HepG2 (cell line): ENCODE results near the gene RNF182. TPM values are rescaled to one million over a fixed set of nuclear protein-coding genes. Genes with fewer than 3 reads are reported as not detected.
A peak's percentile ranks its signal among the peaks of the same experiment; 100 is the strongest.

Source experiments
- ARNT2 ChIP-seq: sonication (generic); formaldehyde crosslinking; IDR thresholded peaks from 2 replicates; pipeline ENCODE4 v1.8.0; 2022; ENCODE audit warnings: mild to moderate bottlenecking, low read depth, missing genetic modification reagents, moderate library complexity
- FOXK1 ChIP-seq: sonication (generic); formaldehyde crosslinking; IDR thresholded peaks from 2 replicates; pipeline ENCODE4 v1.4.0; 2020; ENCODE audit warnings: low read depth, missing genetic modification reagents, borderline replicate concordance
- FUBP1 ChIP-seq: sonication (generic); formaldehyde crosslinking; IDR thresholded peaks from 2 replicates; pipeline ENCODE4 v1.5.1; 2020; ENCODE audit warnings: missing genetic modification reagents, mild to moderate bottlenecking, borderline replicate concordance
- JDP2 ChIP-seq: sonication (generic); formaldehyde crosslinking; IDR thresholded peaks from 2 replicates; pipeline ENCODE4 v1.8.1; 2022; ENCODE audit warnings: missing genetic modification reagents, borderline replicate concordance
- NFRKB ChIP-seq: fragments of 450-650 bp; IDR thresholded peaks from 2 replicates; pipeline ENCODE4 v1.6.1; 2017
- POLR2G ChIP-seq: fragments of 200-400 bp; formaldehyde crosslinking; IDR thresholded peaks from 2 replicates; pipeline ENCODE4 v1.6.1; 2018; ENCODE audit warnings: mild to moderate bottlenecking, low read depth, low read length, moderate library complexity
- TBL1XR1 ChIP-seq: fragments of 150-350 bp; IDR thresholded peaks from 2 replicates; pipeline ENCODE4 v1.6.1; 2014; ENCODE audit warnings: borderline replicate concordance, low read length; ENCODE audit not compliant: partially characterized antibody
- ZFYVE20 ChIP-seq: sonication (generic); formaldehyde crosslinking; IDR thresholded peaks from 2 replicates; pipeline ENCODE4 v1.8.0; 2023; ENCODE audit warnings: low read depth, mild to moderate bottlenecking, moderate library complexity, missing genetic modification reagents, borderline replicate concordance
- ZNF12 ChIP-seq: sonication (generic); formaldehyde crosslinking; IDR thresholded peaks from 2 replicates; pipeline ENCODE4 v1.5.0; 2020; ENCODE audit warnings: missing genetic modification reagents
- ZNF34 ChIP-seq: sonication (generic); formaldehyde crosslinking; IDR thresholded peaks from 2 replicates; pipeline ENCODE4 v1.4.0; 2020; ENCODE audit warnings: mild to moderate bottlenecking, missing genetic modification reagents, borderline replicate concordance
- ZNF569 ChIP-seq: sonication (generic); formaldehyde crosslinking; IDR thresholded peaks from 2 replicates; pipeline ENCODE4 v1.5.0; 2020; ENCODE audit warnings: mild to moderate bottlenecking, missing genetic modification reagents, moderate library complexity, borderline replicate concordance
- polyA plus RNA-seq, 8 experiments: library from polyadenylated mRNA; depleted of rRNA in 3 of 8; stranded (reverse) in 7 of 8; unstranded in 1 of 8; fragments of >200 nt; fragmentation: Illumina TruSeq in 4 of 8; extraction: Trizol in 4 of 8; gene quantifications; 2 replicates each; pipeline versions ENCODE4 v1.2.1 to v1.2.3, GENCODE V29; 2011 to 2016; ENCODE audit warnings: low read depth in 4 of 8, missing spikeins in 1 of 8, mixed read lengths in 1 of 8; ENCODE audit not compliant: insufficient read depth in 1 of 8
- total RNA-seq, 5 experiments: library from RNA; depleted of rRNA; stranded (reverse); fragments of >200 nt; fragmentation: Illumina TruSeq; extraction: Trizol; gene quantifications; 2 replicates each; pipeline ENCODE4 v1.2.3, GENCODE V29; 2016; ENCODE audit warnings: low read depth in 1 of 5
- TF ChIP-seq, protein P1 (sequence below): sonication (generic); formaldehyde crosslinking; IDR thresholded peaks from 2 replicates; pipeline ENCODE4 v1.4.0; 2020; ENCODE audit warnings: missing genetic modification reagents, borderline replicate concordance
- TF ChIP-seq, protein P2 (sequence below): sonication (generic); formaldehyde crosslinking; IDR thresholded peaks from 2 replicates; pipeline ENCODE4 v1.9.0; 2021; ENCODE audit warnings: mild to moderate bottlenecking, missing genetic modification reagents
- TF ChIP-seq, protein P3 (sequence below): sonication (generic); formaldehyde crosslinking; conservative IDR thresholded peaks from 2 replicates; pipeline ENCODE4 v1.8.0; 2022; ENCODE audit warnings: missing genetic modification reagents

The RNF182 gene
- total and polyA plus RNA-seq, 2 of the 13 experiments (the other 11 are each of a cell fraction or from before 2014, with no cell fraction given) = not detected

DNA sequence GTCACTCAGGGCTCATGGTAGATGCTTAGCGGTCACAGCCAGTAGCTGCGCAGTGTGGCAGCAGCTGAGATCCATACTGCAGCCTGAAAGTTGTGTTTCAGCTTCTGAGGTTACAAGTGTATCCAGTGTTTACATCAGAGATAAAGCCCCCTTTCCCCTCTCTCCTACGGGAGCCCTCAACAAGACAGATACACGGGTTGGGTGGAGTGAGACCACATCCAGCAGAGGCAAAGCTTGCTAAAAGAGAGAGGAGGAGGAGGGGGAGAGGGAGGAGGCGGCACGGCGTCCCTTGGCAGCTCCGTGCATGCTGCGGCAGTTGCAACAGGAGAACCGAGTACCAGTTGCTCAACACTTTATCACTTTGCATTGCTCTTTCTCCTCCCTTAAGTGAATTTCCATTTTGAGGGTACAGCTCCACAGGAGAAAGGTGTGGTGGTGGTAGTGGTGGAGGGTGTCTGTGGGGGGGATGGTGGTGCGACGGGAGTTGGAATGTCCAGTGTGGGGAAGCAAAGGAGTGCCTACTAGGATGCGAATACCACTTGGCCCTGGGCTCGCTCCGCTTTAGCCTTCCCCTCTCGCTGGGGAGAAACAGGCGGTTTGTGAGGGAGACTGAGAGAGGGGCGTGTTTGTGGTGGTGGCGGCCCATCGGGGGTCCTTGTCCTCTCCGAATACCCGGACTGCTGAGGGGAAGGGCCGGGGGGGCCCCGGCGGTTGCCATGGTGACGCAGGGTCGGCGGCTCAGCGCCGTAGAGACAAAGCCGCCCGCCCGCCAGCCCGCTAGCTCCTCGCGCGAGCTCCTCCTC, 405 bp upstream of the RNF182 start (continued):
- TF ChIP-seq TBL1XR1 = no peak
- TF ChIP-seq ARNT2 (CRISPR knock-in tag) = no peak
- TF ChIP-seq ZNF569 (CRISPR knock-in tag) = no peak
- TF ChIP-seq NFRKB = no peak
- TF ChIP-seq, protein P1, sequence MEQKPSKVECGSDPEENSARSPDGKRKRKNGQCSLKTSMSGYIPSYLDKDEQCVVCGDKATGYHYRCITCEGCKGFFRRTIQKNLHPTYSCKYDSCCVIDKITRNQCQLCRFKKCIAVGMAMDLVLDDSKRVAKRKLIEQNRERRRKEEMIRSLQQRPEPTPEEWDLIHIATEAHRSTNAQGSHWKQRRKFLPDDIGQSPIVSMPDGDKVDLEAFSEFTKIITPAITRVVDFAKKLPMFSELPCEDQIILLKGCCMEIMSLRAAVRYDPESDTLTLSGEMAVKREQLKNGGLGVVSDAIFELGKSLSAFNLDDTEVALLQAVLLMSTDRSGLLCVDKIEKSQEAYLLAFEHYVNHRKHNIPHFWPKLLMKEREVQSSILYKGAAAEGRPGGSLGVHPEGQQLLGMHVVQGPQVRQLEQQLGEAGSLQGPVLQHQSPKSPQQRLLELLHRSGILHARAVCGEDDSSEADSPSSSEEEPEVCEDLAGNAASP (CRISPR knock-in tag) = no peak
- no peak for TF ChIP-seq JDP2 (CRISPR knock-in tag)
- TF ChIP-seq POLR2G = no peak
- TF ChIP-seq, protein P2, sequence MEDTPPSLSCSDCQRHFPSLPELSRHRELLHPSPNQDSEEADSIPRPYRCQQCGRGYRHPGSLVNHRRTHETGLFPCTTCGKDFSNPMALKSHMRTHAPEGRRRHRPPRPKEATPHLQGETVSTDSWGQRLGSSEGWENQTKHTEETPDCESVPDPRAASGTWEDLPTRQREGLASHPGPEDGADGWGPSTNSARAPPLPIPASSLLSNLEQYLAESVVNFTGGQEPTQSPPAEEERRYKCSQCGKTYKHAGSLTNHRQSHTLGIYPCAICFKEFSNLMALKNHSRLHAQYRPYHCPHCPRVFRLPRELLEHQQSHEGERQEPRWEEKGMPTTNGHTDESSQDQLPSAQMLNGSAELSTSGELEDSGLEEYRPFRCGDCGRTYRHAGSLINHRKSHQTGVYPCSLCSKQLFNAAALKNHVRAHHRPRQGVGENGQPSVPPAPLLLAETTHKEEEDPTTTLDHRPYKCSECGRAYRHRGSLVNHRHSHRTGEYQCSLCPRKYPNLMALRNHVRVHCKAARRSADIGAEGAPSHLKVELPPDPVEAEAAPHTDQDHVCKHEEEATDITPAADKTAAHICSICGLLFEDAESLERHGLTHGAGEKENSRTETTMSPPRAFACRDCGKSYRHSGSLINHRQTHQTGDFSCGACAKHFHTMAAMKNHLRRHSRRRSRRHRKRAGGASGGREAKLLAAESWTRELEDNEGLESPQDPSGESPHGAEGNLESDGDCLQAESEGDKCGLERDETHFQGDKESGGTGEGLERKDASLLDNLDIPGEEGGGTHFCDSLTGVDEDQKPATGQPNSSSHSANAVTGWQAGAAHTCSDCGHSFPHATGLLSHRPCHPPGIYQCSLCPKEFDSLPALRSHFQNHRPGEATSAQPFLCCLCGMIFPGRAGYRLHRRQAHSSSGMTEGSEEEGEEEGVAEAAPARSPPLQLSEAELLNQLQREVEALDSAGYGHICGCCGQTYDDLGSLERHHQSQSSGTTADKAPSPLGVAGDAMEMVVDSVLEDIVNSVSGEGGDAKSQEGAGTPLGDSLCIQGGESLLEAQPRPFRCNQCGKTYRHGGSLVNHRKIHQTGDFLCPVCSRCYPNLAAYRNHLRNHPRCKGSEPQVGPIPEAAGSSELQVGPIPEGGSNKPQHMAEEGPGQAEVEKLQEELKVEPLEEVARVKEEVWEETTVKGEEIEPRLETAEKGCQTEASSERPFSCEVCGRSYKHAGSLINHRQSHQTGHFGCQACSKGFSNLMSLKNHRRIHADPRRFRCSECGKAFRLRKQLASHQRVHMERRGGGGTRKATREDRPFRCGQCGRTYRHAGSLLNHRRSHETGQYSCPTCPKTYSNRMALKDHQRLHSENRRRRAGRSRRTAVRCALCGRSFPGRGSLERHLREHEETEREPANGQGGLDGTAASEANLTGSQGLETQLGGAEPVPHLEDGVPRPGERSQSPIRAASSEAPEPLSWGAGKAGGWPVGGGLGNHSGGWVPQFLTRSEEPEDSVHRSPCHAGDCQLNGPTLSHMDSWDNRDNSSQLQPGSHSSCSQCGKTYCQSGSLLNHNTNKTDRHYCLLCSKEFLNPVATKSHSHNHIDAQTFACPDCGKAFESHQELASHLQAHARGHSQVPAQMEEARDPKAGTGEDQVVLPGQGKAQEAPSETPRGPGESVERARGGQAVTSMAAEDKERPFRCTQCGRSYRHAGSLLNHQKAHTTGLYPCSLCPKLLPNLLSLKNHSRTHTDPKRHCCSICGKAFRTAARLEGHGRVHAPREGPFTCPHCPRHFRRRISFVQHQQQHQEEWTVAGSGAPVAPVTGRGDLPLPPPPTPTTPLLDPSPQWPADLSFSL (CRISPR knock-in tag) = no peak
- TF ChIP-seq ZNF12 (CRISPR knock-in tag) = no peak
- TF ChIP-seq FUBP1 (CRISPR knock-in tag) = no peak
- TF ChIP-seq ZNF34 = no peak
- TF ChIP-seq, protein P3, sequence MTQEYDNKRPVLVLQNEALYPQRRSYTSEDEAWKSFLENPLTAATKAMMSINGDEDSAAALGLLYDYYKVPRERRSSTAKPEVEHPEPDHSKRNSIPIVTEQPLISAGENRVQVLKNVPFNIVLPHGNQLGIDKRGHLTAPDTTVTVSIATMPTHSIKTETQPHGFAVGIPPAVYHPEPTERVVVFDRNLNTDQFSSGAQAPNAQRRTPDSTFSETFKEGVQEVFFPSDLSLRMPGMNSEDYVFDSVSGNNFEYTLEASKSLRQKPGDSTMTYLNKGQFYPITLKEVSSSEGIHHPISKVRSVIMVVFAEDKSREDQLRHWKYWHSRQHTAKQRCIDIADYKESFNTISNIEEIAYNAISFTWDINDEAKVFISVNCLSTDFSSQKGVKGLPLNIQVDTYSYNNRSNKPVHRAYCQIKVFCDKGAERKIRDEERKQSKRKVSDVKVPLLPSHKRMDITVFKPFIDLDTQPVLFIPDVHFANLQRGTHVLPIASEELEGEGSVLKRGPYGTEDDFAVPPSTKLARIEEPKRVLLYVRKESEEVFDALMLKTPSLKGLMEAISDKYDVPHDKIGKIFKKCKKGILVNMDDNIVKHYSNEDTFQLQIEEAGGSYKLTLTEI = no peak
- TF ChIP-seq FOXK1 = no peak
- 0 out of 2 replicates have a peak, but pooled peaks have one; percentile 31 for TF ChIP-seq ZFYVE20 (CRISPR knock-in tag)
